Fibroblast of mammary gland (primary cell): Measurements from ENCODE around the gene GTF3C1.

Experiments
- DNase-seq: peaks from one replicate; pipeline ENCODE4 v3.0.0-alpha.2; 2010; ENCODE audit warnings: low read depth
- H3K4me3 ChIP-seq: 2 replicates; pipeline ENCODE4 v1.5.1; 2011; ENCODE audit warnings: low read depth, mild to moderate bottlenecking, low read length, moderate library complexity; ENCODE audit not compliant: control insufficient read depth
- CTCF ChIP-seq: conservative IDR thresholded peaks from 2 replicates; pipeline ENCODE4 v1.5.1; 2011; ENCODE audit warnings: low read depth, low read length, inconsistent platforms; ENCODE audit not compliant: control insufficient read depth, insufficient read depth

The GTF3C1 gene

GRCh38 chr16:27424772-27425498 is 124.8 kb downstream of the GTF3C1 start:
- TF ChIP-seq CTCF: no peak
- H3K4me3 ChIP-seq: no peak overlapping the region
- no peak for DNase-seq

- no peak overlapping the region for H3K4me3 ChIP-seq
- no peak for TF ChIP-seq CTCF
Observed at GRCh38 chr16:27421961-27422740, 127.6 kb downstream of the GTF3C1 start.

GRCh38 chr16:27417047-27417671 is 132.6 kb downstream of the GTF3C1 start:
- no peak for DNase-seq
- no peak for TF ChIP-seq CTCF

More at GRCh38 chr16:27421961-27422740, 127.6 kb downstream of the GTF3C1 start:
- DNase-seq: no peak

GRCh38 chr16:27414788-27415431 is 134.8 kb downstream of the GTF3C1 start:
- no peak for DNase-seq
- no peak overlapping the region for H3K4me3 ChIP-seq
- no peak for TF ChIP-seq CTCF

More at GRCh38 chr16:27417047-27417671, 132.6 kb downstream of the GTF3C1 start:
- H3K4me3 ChIP-seq: no peak overlapping the region

GRCh38 chr16:27413956-27414355 is 135.8 kb downstream of the GTF3C1 start:
- TF ChIP-seq CTCF: no peak
- DNase-seq: no peak
- no peak overlapping the region for H3K4me3 ChIP-seq

GRCh38 chr16:27410761-27411160 is 139.0 kb downstream of the GTF3C1 start:
- no peak for DNase-seq
- no peak overlapping the region for H3K4me3 ChIP-seq
- TF ChIP-seq CTCF: no peak
